T-cell (primary cell): ENCODE measurements around the gene CBARP. TPM values are rescaled to one million over a fixed set of nuclear protein-coding genes. Genes with fewer than 3 reads are reported as not detected.

Source experiments
- ATAC-seq, 4 experiments: fragments of 200-7000 bp in 3 of 4; fragments of 150-1000 bp in 1 of 4; cut with Tn5 transposase; replicated peaks in 1 of 4; 1 replicate in 3 of 4; 2 replicates in 1 of 4; pipeline ENCODE4 v1.10.0; 2021; ENCODE audit warnings: moderate library complexity in 3 of 4, mild to moderate bottlenecking in 2 of 4, moderate number of reproducible peaks in 1 of 4
- CTCF ChIA-PET, 2 donors: fragments of 300-600 bp; sonication (Branson Sonifier 250); formaldehyde crosslinking; loops; one replicate each; lab custom pipeline; 2022; ENCODE audit warnings: antibody characterized with exemption in 2 of 2; lab: Charles Lee
- POLR2A ChIA-PET, 2 donors: fragments of 300-600 bp; sonication (Branson Sonifier 250); formaldehyde crosslinking; loops; one replicate each; lab custom pipeline; 2022; ENCODE audit warnings: antibody characterized with exemption in 2 of 2; lab: Charles Lee
- DNase-seq, 35 experiments: peaks; one replicate each; pipeline versions ENCODE4 v3.0.0 to v3.0.0-alpha.2; 2013 to 2023
- H3K27ac ChIP-seq: one replicate; pipeline ENCODE4 v1.5.1; 2013; ENCODE audit warnings: low read length
- H3K27me3 ChIP-seq, 2 experiments: replicated peaks in 1 of 2; 1 replicate in 1 of 2; 2 replicates in 1 of 2; pipeline versions ENCODE4 v1.6.1 to v1.7.0; 2013; ENCODE audit warnings: low read length in 1 of 2, mixed read lengths in 1 of 2; ENCODE audit not compliant: control insufficient read depth in 2 of 2, insufficient read depth in 2 of 2; ENCODE audit errors: extremely low read depth in 1 of 2
- H3K36me3 ChIP-seq, 2 donors: 1 replicate in 1 of 2; 2 replicates in 1 of 2; pipeline versions ENCODE4 v1.6.1 to v1.7.0; 2013; ENCODE audit warnings: low read length in 1 of 2; ENCODE audit not compliant: control insufficient read depth in 2 of 2, insufficient read depth in 1 of 2; ENCODE audit errors: extremely low read depth in 1 of 2
- H3K4me1 ChIP-seq, 2 experiments: 1 replicate in 1 of 2; 2 replicates in 1 of 2; pipeline versions ENCODE4 v1.6.1 to v1.7.0; 2013; ENCODE audit warnings: low read length in 2 of 2, mixed read lengths in 1 of 2; ENCODE audit not compliant: insufficient read depth in 2 of 2, control insufficient read depth in 1 of 2; ENCODE audit errors: extremely low read depth in 1 of 2
- H3K4me3 ChIP-seq, 2 donors: 1 replicate in 1 of 2; 2 replicates in 1 of 2; pipeline versions ENCODE4 v1.5.1 to v1.7.0; 2013; ENCODE audit warnings: mild to moderate bottlenecking in 2 of 2, low read length in 1 of 2, moderate library complexity in 1 of 2; ENCODE audit not compliant: control insufficient read depth in 1 of 2; ENCODE audit errors: extremely low read depth in 1 of 2
- H3K9me3 ChIP-seq: 2 replicates; pipeline ENCODE4 v1.7.0; 2013
- H3K27ac Mint-ChIP-seq, 2 donors: one replicate each; pipeline ENCODE4 v1.8.0; 2020 to 2021; ENCODE audit warnings: mild to moderate bottlenecking in 2 of 2, mixed read lengths in 2 of 2
- H3K27me3 Mint-ChIP-seq, 2 donors: one replicate each; pipeline ENCODE4 v1.8.0; 2021 to 2022; ENCODE audit warnings: mixed read lengths in 2 of 2
- H3K36me3 Mint-ChIP-seq: one replicate; pipeline ENCODE4 v1.8.0; 2021; ENCODE audit warnings: mixed read lengths
- H3K4me1 Mint-ChIP-seq, 3 donors: one replicate each; pipeline ENCODE4 v1.8.0; 2020 to 2022; ENCODE audit warnings: mixed read lengths in 3 of 3, mild to moderate bottlenecking in 1 of 3
- H3K4me3 Mint-ChIP-seq, 3 donors: one replicate each; pipeline ENCODE4 v1.8.0; 2020 to 2022; ENCODE audit warnings: mild to moderate bottlenecking in 3 of 3, mixed read lengths in 3 of 3, moderate library complexity in 3 of 3
- H3K9me3 Mint-ChIP-seq, 3 donors: one replicate each; pipeline ENCODE4 v1.8.0; 2020 to 2022; ENCODE audit warnings: mixed read lengths in 3 of 3
- WGBS: methylation state at CpG from one replicate; pipeline ENCODE4 v1.1.5; 2013; ENCODE audit warnings: missing lambda C conversion rate; ENCODE audit not compliant: insufficient coverage; 5-methylcytosine and 5-hydroxymethylcytosine counted together
- total RNA-seq, 35 experiments: library from RNA in 6 of 35; stranded (reverse) in 6 of 35; fragments of 120-200 nt in 1 of 35; gene quantifications; one replicate each; pipeline versions ENCODE4 v1.2.1 to v1.2.4 and lab custom pipeline; 2013 to 2026

CBARP gene
- total RNA-seq, 5 donors from 2014 or later (not counting 1 experiment from before 2014, with no cell fraction given), result 0.08 to 0.36 (median 0.23) TPM; not detected in 1

DNA sequence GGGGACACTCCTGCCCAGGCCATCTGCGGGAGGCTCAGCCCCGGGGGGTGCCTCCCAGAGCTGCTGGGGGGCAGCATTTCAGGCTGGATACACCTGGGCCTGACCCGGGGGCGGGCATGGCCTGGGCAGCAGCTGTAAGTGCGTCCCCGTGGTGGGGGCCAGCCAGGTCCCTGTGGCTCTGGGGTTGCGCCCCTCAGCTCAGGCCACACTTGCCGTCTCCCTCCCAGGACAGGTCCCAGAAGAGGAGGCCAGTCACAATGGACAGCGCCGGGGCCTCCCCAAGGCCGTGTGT is 11.6 kb downstream of the CBARP start:
- H3K4me3 ChIP-seq, result no peak overlapping the region
- CTCF ChIA-PET, result no interaction called here
- no peak overlapping the region for H3K27ac Mint-ChIP-seq
- no peaks in the 10 kb centered on the region for H3K4me1 Mint-ChIP-seq
- peaks cover 26 to 39% of the 10 kb centered on the region in 2 donors for H3K36me3 ChIP-seq
- POLR2A ChIA-PET, result no interaction called here
- no peak overlapping the region for H3K27ac ChIP-seq
- no peak for ATAC-seq
- DNase-seq, result no peak
- no peaks in the 10 kb centered on the region for H3K9me3 Mint-ChIP-seq
- 96% methylated on average over 9 of the region's 11 CpGs for WGBS
- no peaks in the 10 kb centered on the region for H3K27me3 ChIP-seq
- H3K4me3 Mint-ChIP-seq, result no peak overlapping the region
- no peaks in the 10 kb centered on the region for H3K27me3 Mint-ChIP-seq
- H3K36me3 Mint-ChIP-seq, result no peaks in the 10 kb centered on the region
- H3K9me3 ChIP-seq, result no peaks in the 10 kb centered on the region
- H3K4me1 ChIP-seq, result no peaks in the 10 kb centered on the region

- no peaks in the 10 kb centered on the region for H3K9me3 Mint-ChIP-seq
- peaks cover 31 to 44% of the 10 kb centered on the region in 2 donors for H3K36me3 ChIP-seq
- WGBS, result 90% methylated on average over 24 of the region's 29 CpGs
- H3K4me1 Mint-ChIP-seq, result no peaks in the 10 kb centered on the region
- ChIA-PET CTCF (no interaction called here), POLR2A (interaction anchor here in 1 of 2 donors (0.5 kb wide), 1 partner anchor 48 kb away, joined by 10 read pairs; no protein-coding TSS in a partner anchor)
- no peak for ATAC-seq
- H3K27me3 Mint-ChIP-seq, result no peaks in the 10 kb centered on the region
- no peaks in the 10 kb centered on the region for H3K4me1 ChIP-seq
- no peak overlapping the region for H3K27ac ChIP-seq
- H3K9me3 ChIP-seq, result no peaks in the 10 kb centered on the region
- H3K36me3 Mint-ChIP-seq, result no peaks in the 10 kb centered on the region
- DNase-seq, result no peak
- no peaks in the 10 kb centered on the region for H3K27me3 ChIP-seq
- no peak overlapping the region for H3K4me3 ChIP-seq
- H3K4me3 Mint-ChIP-seq, result no peak overlapping the region
- no peak overlapping the region for H3K27ac Mint-ChIP-seq
These were observed 12.2 kb downstream of the CBARP start for GRCh38 chr19:1225440-1226226.

- no peak overlapping the region for H3K27ac Mint-ChIP-seq
- WGBS, result 90% methylated on average over 3 of the region's 16 CpGs
- Histone ChIP-seq H3K27me3 (no peaks in the 10 kb centered on the region), H3K4me1 (no peaks in the 10 kb centered on the region), H3K4me3 (no peak overlapping the region), H3K9me3 (no peaks in the 10 kb centered on the region), H3K36me3 (peaks cover 34 to 51% of the 10 kb centered on the region in 2 donors), H3K27ac (no peak overlapping the region)
- POLR2A ChIA-PET, result no interaction called here
- DNase-seq, result no peak
- CTCF ChIA-PET, result no interaction called here
- H3K36me3 Mint-ChIP-seq, result no peaks in the 10 kb centered on the region
- no peaks in the 10 kb centered on the region for H3K4me1 Mint-ChIP-seq
- no peaks in the 10 kb centered on the region for H3K27me3 Mint-ChIP-seq
- ATAC-seq, result no peak
- H3K4me3 Mint-ChIP-seq, result no peak overlapping the region
- no peaks in the 10 kb centered on the region for H3K9me3 Mint-ChIP-seq
These were observed 13.0 kb downstream of the CBARP start for GRCh38 chr19:1224847-1225246.

DNA sequence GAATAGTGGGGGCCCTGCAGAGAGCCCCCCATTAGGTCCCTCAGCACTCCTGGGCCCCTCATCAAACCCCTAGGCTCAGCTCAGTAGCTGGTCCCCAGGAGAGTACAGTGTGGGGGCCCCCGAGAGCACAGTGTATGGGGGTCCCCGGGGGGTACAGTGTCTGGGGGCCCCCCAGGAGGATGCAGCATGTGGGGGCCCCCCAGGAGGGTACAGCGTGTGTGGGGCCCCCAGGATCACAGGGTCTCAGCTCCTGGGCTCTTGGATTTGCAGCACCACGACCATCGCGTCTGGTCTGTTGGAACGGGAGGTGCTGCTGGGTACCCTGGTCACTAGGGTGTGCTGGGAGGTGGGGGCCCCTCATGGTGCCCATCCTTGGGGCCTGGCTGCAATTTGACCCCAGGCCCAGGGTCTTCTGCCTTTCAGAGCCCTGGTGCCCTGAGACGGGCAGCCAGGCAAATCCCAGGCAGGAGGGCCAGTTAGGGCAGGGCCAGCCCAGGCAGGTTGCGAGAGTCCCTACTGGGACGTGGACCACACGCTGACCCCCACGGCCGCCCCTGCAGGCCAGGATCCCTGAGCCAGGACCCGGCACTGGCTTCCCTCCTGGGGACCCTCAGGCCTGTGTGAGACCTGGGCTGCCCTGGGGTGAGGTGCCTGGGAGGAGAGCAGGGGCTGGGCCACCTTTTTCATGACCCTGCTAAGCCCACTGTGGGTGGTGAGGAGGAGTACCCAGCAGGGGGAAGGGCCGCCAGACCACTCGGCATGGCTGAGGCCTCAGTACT is 13.6 kb downstream of the CBARP start:
- ATAC-seq, result no peak
- ChIA-PET POLR2A (no interaction called here), CTCF (no interaction called here)
- no peaks in the 10 kb centered on the region for H3K9me3 ChIP-seq
- no peak overlapping the region for H3K4me3 ChIP-seq
- no peaks in the 10 kb centered on the region for H3K27me3 ChIP-seq
- no peaks in the 10 kb centered on the region for H3K36me3 Mint-ChIP-seq
- H3K27me3 Mint-ChIP-seq, result no peaks in the 10 kb centered on the region
- H3K4me3 Mint-ChIP-seq, result no peak overlapping the region
- no peaks in the 10 kb centered on the region for H3K4me1 Mint-ChIP-seq
- H3K9me3 Mint-ChIP-seq, result no peaks in the 10 kb centered on the region
- 96% methylated on average over 16 of the region's 16 CpGs for WGBS
- H3K4me1 ChIP-seq, result no peaks in the 10 kb centered on the region
- H3K27ac ChIP-seq, result no peak overlapping the region
- peaks cover 34 to 51% of the 10 kb centered on the region in 2 donors for H3K36me3 ChIP-seq
- no peak for DNase-seq
- H3K27ac Mint-ChIP-seq, result no peak overlapping the region

DNA sequence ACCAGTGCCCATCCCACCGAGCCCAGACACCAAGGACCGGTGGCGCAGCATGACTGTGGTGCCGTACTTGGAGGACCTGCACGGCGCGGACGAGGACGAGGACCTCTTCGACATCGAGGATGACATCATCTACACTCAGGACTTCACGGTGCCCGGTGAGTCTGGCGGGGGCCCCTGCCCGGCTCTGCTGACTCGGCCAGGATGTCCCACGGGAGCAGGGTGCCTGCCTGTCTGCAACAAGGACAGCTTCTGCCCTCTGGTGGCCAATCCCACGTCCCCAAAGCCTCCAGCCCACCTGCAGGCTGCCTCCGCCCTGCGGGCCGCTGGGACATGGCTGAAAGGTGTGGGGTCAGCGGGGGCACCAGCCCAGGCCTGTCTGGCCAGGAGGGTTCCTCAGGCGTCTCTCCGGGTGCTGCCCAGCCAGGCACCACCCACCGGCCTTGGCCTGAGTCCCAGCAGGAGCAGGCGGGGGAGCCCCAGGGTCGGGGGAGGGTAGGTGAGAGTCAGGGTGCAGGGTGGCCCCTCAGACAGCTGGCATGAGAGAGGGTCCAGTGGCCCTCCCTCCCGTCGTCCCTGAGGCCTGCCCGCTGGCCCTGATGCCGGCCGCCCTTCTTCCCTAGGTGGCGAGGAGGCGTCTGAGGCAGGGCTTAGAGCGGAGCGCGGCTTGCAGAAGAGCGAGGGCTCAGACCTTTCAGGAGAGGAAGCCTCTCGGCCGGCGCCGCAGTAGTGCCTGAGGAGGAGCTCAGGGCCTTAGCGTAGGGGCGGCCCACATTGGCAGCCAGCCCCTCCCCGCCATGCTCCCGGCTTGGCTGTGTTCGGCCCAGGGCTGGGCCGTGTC is 14.6 kb downstream of the CBARP start:
- no peak overlapping the region for H3K4me3 ChIP-seq
- H3K36me3 ChIP-seq, result peaks cover 34 to 54% of the 10 kb centered on the region in 2 donors
- H3K4me1 Mint-ChIP-seq, result peaks cover 0 to under 1% (median 0%) of the 10 kb centered on the region in 3 donors
- H3K27ac Mint-ChIP-seq, result no peak overlapping the region
- ATAC-seq, result peak in 2 of 4 experiments; percentile 33 to 60
- no peaks in the 10 kb centered on the region for H3K9me3 ChIP-seq
- H3K27ac ChIP-seq, result no peak overlapping the region
- H3K4me3 Mint-ChIP-seq, result no peak overlapping the region
- no peaks in the 10 kb centered on the region for H3K27me3 ChIP-seq
- DNase-seq, result peak in 3 of 35 experiments; percentile 28 to 48 (median 31)
- H3K36me3 Mint-ChIP-seq, result no peaks in the 10 kb centered on the region
- H3K27me3 Mint-ChIP-seq, result no peaks in the 10 kb centered on the region
- 88% methylated on average over 42 of the region's 48 CpGs for WGBS
- H3K9me3 Mint-ChIP-seq, result no peaks in the 10 kb centered on the region
- CTCF ChIA-PET, result interaction anchor here in 1 of 2 donors (1.1 kb wide), 1 partner anchor 95 kb away, joined by 4 read pairs; no protein-coding TSS in a partner anchor
- no peaks in the 10 kb centered on the region for H3K4me1 ChIP-seq
- POLR2A ChIA-PET, result no interaction called here

DNA sequence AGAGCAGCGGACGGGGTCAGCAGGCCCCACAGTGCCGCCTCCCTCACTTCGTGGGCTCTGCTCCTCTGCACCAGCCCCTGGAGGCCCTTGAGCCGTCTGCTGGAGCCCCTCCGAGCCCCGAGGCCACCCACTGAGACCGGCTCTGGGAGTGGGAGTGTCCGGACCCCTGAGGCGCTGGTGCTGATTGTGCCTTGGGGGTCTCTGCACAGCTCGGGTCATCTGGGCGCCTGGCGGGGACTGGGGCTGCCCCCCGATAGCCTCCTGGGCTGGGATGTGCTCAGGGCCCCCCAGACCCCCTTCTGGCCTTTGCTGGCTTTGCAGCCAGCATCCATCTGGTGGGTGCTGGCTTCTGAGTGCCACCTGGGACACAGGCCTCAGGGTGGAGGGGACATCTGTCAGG is 15.4 kb downstream of the CBARP start:
- WGBS, result 98% methylated on average over 13 of the region's 14 CpGs
- no peak overlapping the region for H3K27ac Mint-ChIP-seq
- CTCF ChIA-PET, result interaction anchor here in 1 of 2 donors (1.1 kb wide), 1 partner anchor 94 kb away, joined by 4 read pairs; no protein-coding TSS in a partner anchor
- Histone ChIP-seq H3K27ac (no peak overlapping the region), H3K36me3 (peaks cover 34 to 56% of the 10 kb centered on the region in 2 donors), H3K4me1 (no peaks in the 10 kb centered on the region), H3K27me3 (no peaks in the 10 kb centered on the region), H3K4me3 (no peak overlapping the region), H3K9me3 (no peaks in the 10 kb centered on the region)
- POLR2A ChIA-PET, result no interaction called here
- no peak overlapping the region for H3K4me3 Mint-ChIP-seq
- no peaks in the 10 kb centered on the region for H3K27me3 Mint-ChIP-seq
- ATAC-seq (no peak), DNase-seq (no peak)
- H3K4me1 Mint-ChIP-seq, result peaks cover 0 to 3% (median 2%) of the 10 kb centered on the region in 3 donors
- no peaks in the 10 kb centered on the region for H3K36me3 Mint-ChIP-seq
- no peaks in the 10 kb centered on the region for H3K9me3 Mint-ChIP-seq
